ENCODE results near the gene RACK1.
A peak's percentile ranks its signal among the peaks of the same experiment; 100 is the strongest.

Gene RACK1

GRCh38 chr5:181263633-181264032 lies 19.9 kb upstream of the RACK1 start:
- no peak overlapping the region for H3K4me3 ChIP-seq (ENCODE audit: low read length in 2 of 2)
- H3K27me3 ChIP-seq (ENCODE audit: control insufficient read depth in 3 of 3, insufficient read depth in 3 of 3, low read depth in 1 of 3, low read length in 3 of 3) = no peaks in the 10 kb centered on the region
- H3K14ac ChIP-seq (ENCODE audit: low read length) = no peak overlapping the region
- no peak overlapping the region for H2BK5ac ChIP-seq (ENCODE audit: low read length)
- no CpG with 5 or more reads among the region's 5 CpGs for WGBS, 2 donors (ENCODE audit: extremely low coverage in 2 of 2, insufficient read length in 2 of 2, insufficient replicate concordance in 1 of 2)
- H3K4ac ChIP-seq (ENCODE audit: low read length) = no peak overlapping the region
- H3K9ac ChIP-seq (ENCODE audit: low read depth, low read length, poor library complexity) = no peak overlapping the region
- H2AK5ac ChIP-seq (ENCODE audit: low read depth, low read length) = no peak overlapping the region
- no peak overlapping the region for H3K27ac ChIP-seq (replicated peaks; ENCODE audit: low read length)
- no peak for DNase-seq (ENCODE audit: low spot score)
- H3K79me1 ChIP-seq (ENCODE audit: low read depth, low read length) = peaks cover 6% of the 10 kb centered on the region
- no peak overlapping the region for H3K4me2 ChIP-seq (ENCODE audit: insufficient read depth, low read length, poor library complexity, severe bottlenecking)
- no peak overlapping the region for H3K23ac ChIP-seq (ENCODE audit: low read depth, low read length, poor library complexity)
- H2AFZ ChIP-seq (ENCODE audit: low read length) = no peak overlapping the region
- H3K36me3 ChIP-seq (replicated peaks in 1 of 2; ENCODE audit: control insufficient read depth in 2 of 2, insufficient read depth in 2 of 2, low read length in 2 of 2) = peaks cover 7 to 19% of the 10 kb centered on the region in 2 donors
- H2BK15ac ChIP-seq (ENCODE audit: low read length) = no peak overlapping the region
- no peak overlapping the region for H3K18ac ChIP-seq (ENCODE audit: low read length)
- H3K4me1 ChIP-seq (ENCODE audit: control insufficient read depth in 2 of 2, insufficient read depth in 1 of 2, low read depth in 1 of 2, low read length in 2 of 2) = peaks cover 20 to 23% of the 10 kb centered on the region in 2 donors
- no peak overlapping the region for H2BK12ac ChIP-seq (ENCODE audit: low read length)
- H3K9me3 ChIP-seq (replicated peaks in 1 of 2; ENCODE audit: control insufficient read depth in 2 of 2, insufficient read depth in 1 of 2, low read depth in 1 of 2, low read length in 2 of 2) = no peaks in the 10 kb centered on the region
- no peak overlapping the region for H2BK120ac ChIP-seq (ENCODE audit: low read depth, low read length)
- H4K91ac ChIP-seq (ENCODE audit: low read depth, low read length, poor library complexity) = no peak overlapping the region
- no peak overlapping the region for H4K8ac ChIP-seq (ENCODE audit: low read depth, low read length)

GRCh38 chr5:181261320-181262049 lies 17.8 kb upstream of the RACK1 start:
- Histone ChIP-seq H3K23ac (ENCODE audit: low read depth, low read length, poor library complexity) (peak overlapping the region; percentile 90), H3K4ac (ENCODE audit: low read length) (peak overlapping the region; percentile 48)
- DNase-seq (ENCODE audit: low spot score) = peak; percentile 54

GRCh38 chr5:181260720-181261319 lies 17.1 kb upstream of the RACK1 start, which contains the start of gene TRIM52:
TSS of gene TRIM52 (minus strand) at chr5:181261143. CDS start at chr5:181260813, 330 bp downstream.
- H3K4ac ChIP-seq (ENCODE audit: low read length) = peak within 1 kb of the TSS; percentile 48
- H3K27me3 ChIP-seq (ENCODE audit: control insufficient read depth in 3 of 3, insufficient read depth in 3 of 3, low read depth in 1 of 3, low read length in 3 of 3) = no peaks in the 10 kb centered on the region

More at GRCh38 chr5:181261320-181262049, 17.8 kb upstream of the RACK1 start:
- H3K36me3 ChIP-seq (replicated peaks in 1 of 2; ENCODE audit: control insufficient read depth in 2 of 2, insufficient read depth in 2 of 2, low read length in 2 of 2) = peaks cover 8 to 37% of the 10 kb centered on the region in 2 donors
- peak overlapping the region; percentile 95 for H2AFZ ChIP-seq (ENCODE audit: low read length)
- H3K9me3 ChIP-seq (replicated peaks in 1 of 2; ENCODE audit: control insufficient read depth in 2 of 2, insufficient read depth in 1 of 2, low read depth in 1 of 2, low read length in 2 of 2) = no peaks in the 10 kb centered on the region
- no CpG with 5 or more reads among the region's 59 CpGs for WGBS, 2 donors (ENCODE audit: extremely low coverage in 2 of 2, insufficient read length in 2 of 2, insufficient replicate concordance in 1 of 2)
- peak overlapping the region; percentile 83 for H2AK5ac ChIP-seq (ENCODE audit: low read depth, low read length)
- peak overlapping the region; percentile 96 for H3K9ac ChIP-seq (ENCODE audit: low read depth, low read length, poor library complexity)
- peaks cover 20 to 23% of the 10 kb centered on the region in 2 donors for H3K4me1 ChIP-seq (ENCODE audit: control insufficient read depth in 2 of 2, insufficient read depth in 1 of 2, low read depth in 1 of 2, low read length in 2 of 2)
- H2BK15ac ChIP-seq (ENCODE audit: low read length) = no peak overlapping the region
- H4K8ac ChIP-seq (ENCODE audit: low read depth, low read length) = no peak overlapping the region
- H3K14ac ChIP-seq (ENCODE audit: low read length) = peak overlapping the region; percentile 49
- H3K27me3 ChIP-seq (ENCODE audit: control insufficient read depth in 3 of 3, insufficient read depth in 3 of 3, low read depth in 1 of 3, low read length in 3 of 3) = no peaks in the 10 kb centered on the region
- H4K91ac ChIP-seq (ENCODE audit: low read depth, low read length, poor library complexity) = no peak overlapping the region
- peak overlapping the region; percentile 92 for H3K27ac ChIP-seq (replicated peaks; ENCODE audit: low read length)
- peak overlapping the region; percentile 82 for H3K4me3 ChIP-seq (ENCODE audit: low read length in 2 of 2)
- H3K79me1 ChIP-seq (ENCODE audit: low read depth, low read length) = peaks cover 6% of the 10 kb centered on the region
- H2BK12ac ChIP-seq (ENCODE audit: low read length) = peak overlapping the region; percentile 2
- peak overlapping the region; percentile 61 for H3K4me2 ChIP-seq (ENCODE audit: insufficient read depth, low read length, poor library complexity, severe bottlenecking)
- peak overlapping the region; percentile 91 for H2BK5ac ChIP-seq (ENCODE audit: low read length)
- H2BK120ac ChIP-seq (ENCODE audit: low read depth, low read length) = no peak overlapping the region
- H3K18ac ChIP-seq (ENCODE audit: low read length) = peak overlapping the region; percentile 98

More at GRCh38 chr5:181260720-181261319, 17.1 kb upstream of the RACK1 start, which contains the start of gene TRIM52:
- Histone ChIP-seq H3K27ac (replicated peaks; ENCODE audit: low read length) (peak within 1 kb of the TSS; percentile 92), H3K4me1 (ENCODE audit: control insufficient read depth in 2 of 2, insufficient read depth in 1 of 2, low read depth in 1 of 2, low read length in 2 of 2) (peaks cover 20 to 23% of the 10 kb centered on the region in 2 donors), H2AK5ac (ENCODE audit: low read depth, low read length) (peak within 1 kb of the TSS; percentile 83), H3K4me2 (ENCODE audit: insufficient read depth, low read length, poor library complexity, severe bottlenecking) (peak within 1 kb of the TSS; percentile 78), H3K79me1 (ENCODE audit: low read depth, low read length) (peaks cover 6% of the 10 kb centered on the region), H2BK120ac (ENCODE audit: low read depth, low read length) (no peak within 1 kb of the TSS), H3K23ac (ENCODE audit: low read depth, low read length, poor library complexity) (peak within 1 kb of the TSS; percentile 90), H2BK12ac (ENCODE audit: low read length) (peak within 1 kb of the TSS; percentile 2), H4K91ac (ENCODE audit: low read depth, low read length, poor library complexity) (no peak within 1 kb of the TSS), H3K36me3 (replicated peaks in 1 of 2; ENCODE audit: control insufficient read depth in 2 of 2, insufficient read depth in 2 of 2, low read length in 2 of 2) (peaks cover 11 to 44% of the 10 kb centered on the region in 2 donors), H3K4me3 (ENCODE audit: low read length in 2 of 2) (peak within 1 kb of the TSS; percentile 82), H3K18ac (ENCODE audit: low read length) (peak within 1 kb of the TSS; percentile 98), H3K9ac (ENCODE audit: low read depth, low read length, poor library complexity) (peak within 1 kb of the TSS; percentile 96), H2BK15ac (ENCODE audit: low read length) (no peak within 1 kb of the TSS), H3K9me3 (replicated peaks in 1 of 2; ENCODE audit: control insufficient read depth in 2 of 2, insufficient read depth in 1 of 2, low read depth in 1 of 2, low read length in 2 of 2) (no peaks in the 10 kb centered on the region), H4K8ac (ENCODE audit: low read depth, low read length) (peak within 1 kb of the TSS; percentile 8), H3K14ac (ENCODE audit: low read length) (peak within 1 kb of the TSS; percentile 49), H2AFZ (ENCODE audit: low read length) (peak within 1 kb of the TSS; percentile 95), H2BK5ac (ENCODE audit: low read length) (peak within 1 kb of the TSS; percentile 91)
- DNase-seq (ENCODE audit: low spot score) = peak; percentile 94
- WGBS, 2 donors (ENCODE audit: extremely low coverage in 2 of 2, insufficient read length in 2 of 2, insufficient replicate concordance in 1 of 2) = no CpG with 5 or more reads among the region's 43 CpGs

Measured in neuronal stem cell (in vitro differentiated cells).